Ishikawa (cell line): ENCODE measurements around the gene ANKRD24.

Experiments used
- CEBPB ChIP-seq: IDR thresholded peaks from 2 replicates; pipeline ENCODE4 v1.6.1; 2012
- CREB1 ChIP-seq: IDR thresholded peaks from 2 replicates; pipeline ENCODE4 v1.6.1; 2012; ENCODE audit warnings: low read depth
- EGR1 ChIP-seq: IDR thresholded peaks from 2 replicates; pipeline ENCODE4 v1.6.1; 2012
- EP300 ChIP-seq: IDR thresholded peaks from 2 replicates; pipeline ENCODE4 v1.6.1; 2012; ENCODE audit warnings: borderline replicate concordance
- FOXM1 ChIP-seq: IDR thresholded peaks from 2 replicates; pipeline ENCODE4 v1.6.1; 2012; ENCODE audit warnings: low read depth, borderline replicate concordance
- MAX ChIP-seq: IDR thresholded peaks from 2 replicates; pipeline ENCODE4 v1.6.1; 2012
- NFIC ChIP-seq: IDR thresholded peaks from 2 replicates; pipeline ENCODE4 v1.6.1; 2012
- RAD21 ChIP-seq: IDR thresholded peaks from 2 replicates; pipeline ENCODE4 v1.6.1; 2012; ENCODE audit warnings: low read depth
- REST ChIP-seq: IDR thresholded peaks from 2 replicates; pipeline ENCODE4 v1.6.1; 2012; ENCODE audit warnings: low read depth, mild to moderate bottlenecking
- TAF1 ChIP-seq: IDR thresholded peaks from 2 replicates; pipeline ENCODE4 v1.6.1; 2012; ENCODE audit warnings: low read depth, mild to moderate bottlenecking
- TCF12 ChIP-seq: IDR thresholded peaks from 2 replicates; pipeline ENCODE4 v1.6.1; 2012; ENCODE audit warnings: low read depth
- TEAD4 ChIP-seq: IDR thresholded peaks from 2 replicates; pipeline ENCODE4 v1.6.1; 2012
- USF1 ChIP-seq: IDR thresholded peaks from 2 replicates; pipeline ENCODE4 v1.6.1; 2012
- YY1 ChIP-seq: IDR thresholded peaks from 2 replicates; pipeline ENCODE4 v1.6.1; 2012; ENCODE audit warnings: low read depth
- ZBTB7A ChIP-seq: IDR thresholded peaks from 2 replicates; pipeline ENCODE4 v1.6.1; 2012; ENCODE audit warnings: low read depth

The ANKRD24 gene

GRCh38 chr19:4186087-4186993 is 3.9 kb downstream of the ANKRD24 start:
- TF ChIP-seq TEAD4 (0 out of 2 replicates have a peak, but pooled peaks have one; percentile 19), RAD21 (peak; percentile 70), TAF1 (no peak), USF1 (no peak)

- TF ChIP-seq CREB1 (no peak), TAF1 (no peak), FOXM1 (no peak), RAD21 (no peak), NFIC (no peak), TEAD4 (no peak), TCF12 (no peak), EGR1 (no peak), YY1 (no peak), CEBPB (no peak), MAX (no peak), ZBTB7A (no peak), EP300 (no peak), USF1 (no peak), REST (no peak)
Measured at GRCh38 chr19:4187313-4188122, 5.0 kb downstream of the ANKRD24 start.

GRCh38 chr19:4189641-4190040 is 7.2 kb downstream of the ANKRD24 start:
- TF ChIP-seq MAX (no peak), EGR1 (no peak), EP300 (no peak), CEBPB (no peak)

GRCh38 chr19:4194353-4194752 is 11.9 kb downstream of the ANKRD24 start:
- TF ChIP-seq NFIC (no peak), ZBTB7A (no peak), EGR1 (no peak), USF1 (no peak), FOXM1 (no peak), REST (no peak), RAD21 (no peak), TEAD4 (no peak), CEBPB (no peak), CREB1 (no peak), MAX (no peak), EP300 (no peak), TAF1 (no peak), TCF12 (no peak), YY1 (no peak)

- no peak for TF ChIP-seq MAX
- TF ChIP-seq TEAD4, result no peak
- no peak for TF ChIP-seq NFIC
- TF ChIP-seq CEBPB, result no peak
- TF ChIP-seq USF1, result no peak
- no peak for TF ChIP-seq YY1
- TF ChIP-seq EP300, result no peak
- TF ChIP-seq RAD21, result no peak
- TF ChIP-seq FOXM1, result no peak
- no peak for TF ChIP-seq EGR1
- TF ChIP-seq ZBTB7A, result no peak
- no peak for TF ChIP-seq REST
Measured at GRCh38 chr19:4196009-4196408, 13.5 kb downstream of the ANKRD24 start.
